Activated naive CD4-positive, alpha-beta T cell treated with anti-CD3 and anti-CD28 coated beads, Interleukin-2, amount 50 U/mL, for 24 hours (primary cell): ENCODE data around the gene LMX1A.

Source experiments
- H3K27ac Mint-ChIP-seq: one replicate; pipeline ENCODE4 v1.8.0; 2021; ENCODE audit warnings: mild to moderate bottlenecking, mixed read lengths
- H3K27me3 Mint-ChIP-seq: one replicate; pipeline ENCODE4 v1.8.0; 2021; ENCODE audit warnings: mixed read lengths
- H3K36me3 Mint-ChIP-seq: one replicate; pipeline ENCODE4 v1.8.0; 2021; ENCODE audit warnings: mixed read lengths
- H3K4me1 Mint-ChIP-seq: one replicate; pipeline ENCODE4 v1.8.0; 2021; ENCODE audit warnings: mixed read lengths
- H3K4me3 Mint-ChIP-seq: one replicate; pipeline ENCODE4 v1.8.0; 2021; ENCODE audit warnings: mild to moderate bottlenecking, mixed read lengths
- H3K9me3 Mint-ChIP-seq: one replicate; pipeline ENCODE4 v1.8.0; 2021; ENCODE audit warnings: mixed read lengths

LMX1A gene

DNA sequence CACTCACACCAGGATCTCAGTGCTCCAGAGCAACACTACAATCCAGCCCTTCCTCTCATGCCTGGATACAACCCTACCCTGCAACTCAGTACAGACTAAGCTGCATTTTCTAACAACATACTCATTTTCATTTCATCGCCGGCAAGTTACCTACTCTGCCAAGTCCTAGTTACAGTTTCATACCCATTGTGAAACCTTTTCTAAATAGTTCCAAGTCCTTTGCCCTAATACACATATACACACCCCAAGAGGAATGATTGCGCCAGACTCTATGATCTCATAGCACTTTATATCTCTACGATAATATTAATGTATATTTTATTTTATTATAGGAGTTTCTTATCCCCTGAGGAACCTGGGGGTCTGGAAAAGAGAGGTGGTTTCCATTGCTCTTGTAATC is 122.4 kb downstream of the LMX1A start:
- Mint-ChIP-seq H3K27ac (no peak overlapping the region), H3K4me3 (no peak overlapping the region), H3K4me1 (no peaks in the 10 kb centered on the region), H3K27me3 (peaks cover 39% of the 10 kb centered on the region), H3K9me3 (no peaks in the 10 kb centered on the region), H3K36me3 (no peaks in the 10 kb centered on the region)

DNA sequence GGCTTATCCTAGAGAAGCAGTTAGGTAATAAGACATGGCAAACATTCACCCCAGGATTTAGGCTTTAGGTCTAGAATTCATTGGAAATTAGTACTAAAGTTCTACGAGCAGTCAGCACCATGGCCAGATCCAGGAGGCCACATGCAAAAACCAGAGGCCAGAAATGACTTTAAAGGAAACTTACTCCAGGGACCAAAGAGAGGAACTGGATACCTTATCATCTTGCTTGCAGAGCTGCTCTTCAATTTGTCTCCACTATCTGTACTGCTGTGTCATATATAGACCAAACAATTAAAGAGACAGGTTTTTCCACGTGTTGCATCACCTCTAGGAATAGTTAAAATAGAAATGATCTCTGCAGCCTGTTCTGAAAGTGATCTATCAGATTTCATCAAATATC is 127.8 kb downstream of the LMX1A start:
- Mint-ChIP-seq H3K9me3 (no peaks in the 10 kb centered on the region), H3K27me3 (peaks cover 6% of the 10 kb centered on the region), H3K27ac (no peak overlapping the region), H3K4me3 (no peak overlapping the region), H3K36me3 (no peaks in the 10 kb centered on the region), H3K4me1 (no peaks in the 10 kb centered on the region)

DNA sequence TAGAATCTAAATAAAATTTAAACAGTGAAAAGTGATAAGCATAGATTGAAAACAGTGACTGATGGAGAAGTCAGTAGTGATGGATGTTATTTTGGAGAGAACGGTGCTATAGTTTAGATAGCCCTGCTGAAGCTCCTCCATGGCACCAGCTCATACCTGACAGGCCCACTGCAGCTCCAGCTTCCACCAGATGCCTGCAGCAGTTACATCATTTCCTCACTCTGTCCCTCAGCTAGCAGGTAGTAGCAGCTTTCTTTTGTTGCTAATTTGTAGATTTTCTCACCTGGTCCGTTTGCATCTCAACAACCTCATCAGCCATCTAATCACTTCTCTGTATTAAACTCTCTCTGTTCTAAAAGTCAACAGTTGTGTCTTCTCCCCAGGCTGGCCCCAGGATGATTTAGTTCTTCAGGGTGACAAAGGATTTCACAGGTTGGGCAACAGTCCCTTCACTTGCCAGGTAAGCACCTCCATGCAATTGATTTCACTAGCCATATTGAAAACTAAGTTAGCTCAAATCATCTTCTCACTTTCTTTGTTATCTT is 128.3 kb downstream of the LMX1A start:
- Mint-ChIP-seq H3K4me1 (no peaks in the 10 kb centered on the region), H3K4me3 (no peak overlapping the region), H3K9me3 (no peaks in the 10 kb centered on the region), H3K36me3 (no peaks in the 10 kb centered on the region), H3K27me3 (peaks cover 2% of the 10 kb centered on the region), H3K27ac (no peak overlapping the region)

DNA sequence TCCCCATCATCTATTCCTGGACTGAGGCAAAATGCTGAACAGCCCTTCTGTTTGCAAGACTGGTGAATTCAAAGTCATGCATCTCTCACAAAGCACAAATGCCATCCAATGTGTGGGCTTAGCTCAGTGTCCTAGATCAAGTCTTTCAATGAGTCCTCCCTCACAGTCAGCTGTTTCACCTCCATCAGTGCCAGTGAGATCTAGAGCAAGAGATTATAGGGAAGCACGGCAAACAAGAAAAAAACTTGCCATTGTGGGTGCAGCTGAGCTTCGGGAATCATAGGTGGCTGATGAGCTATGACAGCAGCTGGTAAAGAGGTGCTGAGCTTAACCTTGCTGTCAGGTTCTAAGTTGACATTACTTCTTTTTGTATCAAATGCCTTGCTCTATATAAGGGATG is 130.2 kb downstream of the LMX1A start:
- no peaks in the 10 kb centered on the region for H3K9me3 Mint-ChIP-seq

DNA sequence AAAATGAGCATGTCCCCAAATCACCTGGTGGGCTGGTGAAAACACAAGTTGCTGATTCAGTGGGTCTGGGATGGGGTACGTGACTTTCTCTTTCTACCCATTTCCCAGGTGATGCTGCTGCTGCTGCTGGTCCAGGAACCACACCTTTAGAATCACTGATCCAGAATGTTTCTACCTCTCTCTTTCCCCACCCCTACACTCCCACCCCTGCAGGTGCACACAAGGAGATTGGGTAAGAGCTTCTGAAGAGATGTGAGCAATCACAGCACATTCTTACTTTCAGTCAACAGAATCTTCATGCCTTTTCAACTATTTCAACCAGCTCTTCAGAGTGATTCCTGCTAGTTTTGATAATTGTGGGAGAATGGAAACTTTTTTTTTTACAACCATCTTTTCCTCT is 130.9 kb downstream of the LMX1A start:
- Mint-ChIP-seq H3K27ac (no peak overlapping the region), H3K4me1 (no peaks in the 10 kb centered on the region), H3K27me3 (peaks cover 2% of the 10 kb centered on the region), H3K4me3 (no peak overlapping the region), H3K9me3 (no peaks in the 10 kb centered on the region), H3K36me3 (no peaks in the 10 kb centered on the region)

More for the DNA sequence above, 130.2 kb downstream of the LMX1A start:
- Mint-ChIP-seq H3K27ac (no peak overlapping the region), H3K27me3 (peaks cover 2% of the 10 kb centered on the region), H3K4me3 (no peak overlapping the region), H3K4me1 (no peaks in the 10 kb centered on the region), H3K36me3 (no peaks in the 10 kb centered on the region)

DNA sequence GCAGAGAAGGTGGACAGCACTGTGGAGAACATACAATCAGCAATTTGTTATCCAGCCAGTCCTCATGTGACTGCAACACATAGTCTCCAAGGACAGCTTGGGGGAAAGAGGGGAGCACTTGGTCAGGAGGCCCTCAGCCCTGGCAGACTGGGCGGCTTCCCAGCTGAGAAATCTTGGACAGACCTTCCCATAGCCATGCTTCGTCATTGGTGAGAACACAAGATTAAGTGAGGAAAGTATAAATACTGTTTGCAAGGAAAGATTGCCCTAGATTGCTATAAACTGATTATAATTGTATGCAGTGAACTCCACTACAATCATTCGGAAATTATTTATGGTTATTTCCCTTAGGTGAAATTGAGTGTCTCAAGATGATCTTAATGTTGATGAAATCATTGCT is 131.5 kb downstream of the LMX1A start:
- no peaks in the 10 kb centered on the region for H3K36me3 Mint-ChIP-seq
- H3K4me3 Mint-ChIP-seq = no peak overlapping the region
- H3K4me1 Mint-ChIP-seq = no peaks in the 10 kb centered on the region
- no peak overlapping the region for H3K27ac Mint-ChIP-seq
- H3K27me3 Mint-ChIP-seq = peaks cover 4% of the 10 kb centered on the region
- no peaks in the 10 kb centered on the region for H3K9me3 Mint-ChIP-seq

DNA sequence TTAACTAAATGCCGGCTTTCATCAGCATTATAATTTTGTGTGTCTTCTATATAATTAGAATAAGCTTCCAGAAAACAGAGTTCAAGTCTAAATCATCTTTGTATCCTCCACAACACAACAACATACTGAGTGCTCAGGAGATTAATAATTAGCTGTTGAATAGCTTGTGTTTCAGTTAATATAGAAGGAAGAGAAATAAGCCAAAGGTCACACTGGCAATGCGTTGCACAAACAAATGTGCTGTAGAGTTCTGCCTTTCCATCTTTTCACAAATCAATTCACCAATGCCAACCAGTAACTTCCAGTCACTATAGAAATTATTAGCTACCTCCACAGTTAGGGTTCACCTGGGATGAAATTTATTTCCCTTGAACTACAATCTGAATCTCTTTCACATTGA is 132.0 kb downstream of the LMX1A start:
- Mint-ChIP-seq H3K4me3 (no peak overlapping the region), H3K27me3 (peaks cover 5% of the 10 kb centered on the region), H3K9me3 (no peaks in the 10 kb centered on the region), H3K4me1 (no peaks in the 10 kb centered on the region), H3K36me3 (no peaks in the 10 kb centered on the region), H3K27ac (no peak overlapping the region)

DNA sequence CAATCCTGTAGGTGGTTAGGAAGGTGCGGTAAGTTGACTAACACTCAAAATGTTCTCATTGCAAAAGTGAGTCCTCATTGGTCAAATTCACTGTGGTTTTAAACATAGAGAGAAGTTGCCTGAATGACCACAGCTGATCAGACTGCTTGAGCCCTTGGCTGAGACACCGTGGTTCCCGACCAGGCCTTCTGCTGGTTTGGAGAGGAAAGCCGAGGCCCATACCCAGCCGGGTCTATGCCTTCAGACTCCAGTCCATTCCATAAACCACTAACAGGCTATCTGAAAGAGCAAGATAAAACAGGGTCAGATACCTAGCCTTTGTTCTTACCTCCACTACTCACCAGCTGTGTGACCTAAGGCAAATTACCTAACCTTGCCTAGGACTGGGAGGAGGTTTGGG is 133.9 kb downstream of the LMX1A start:
- Mint-ChIP-seq H3K9me3 (no peaks in the 10 kb centered on the region), H3K27me3 (peaks cover 4% of the 10 kb centered on the region), H3K4me1 (no peaks in the 10 kb centered on the region), H3K27ac (no peak overlapping the region), H3K36me3 (no peaks in the 10 kb centered on the region), H3K4me3 (no peak overlapping the region)

DNA sequence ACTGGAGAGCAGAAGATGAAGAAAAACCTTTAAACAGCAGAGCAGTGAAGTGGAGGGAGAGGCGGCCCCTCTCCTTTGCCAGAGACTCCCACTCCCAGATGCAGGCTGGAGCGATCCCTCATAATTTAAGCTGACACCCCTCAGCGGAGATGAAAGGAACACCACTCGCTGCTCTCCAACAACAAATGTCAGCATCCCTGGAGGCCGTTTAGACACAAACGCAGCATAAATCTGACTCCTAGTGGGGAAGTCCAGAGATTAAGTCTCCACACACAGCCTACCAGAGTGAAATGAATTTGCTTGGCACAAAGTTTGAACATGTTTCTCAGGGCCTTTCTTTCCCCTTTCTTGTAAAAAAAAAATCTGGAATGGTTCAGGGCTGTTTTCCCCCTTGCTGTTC is 137.8 kb downstream of the LMX1A start:
- no peak overlapping the region for H3K4me3 Mint-ChIP-seq
- H3K27me3 Mint-ChIP-seq = peaks cover 4% of the 10 kb centered on the region
- no peak overlapping the region for H3K27ac Mint-ChIP-seq
- H3K36me3 Mint-ChIP-seq = no peaks in the 10 kb centered on the region
- H3K9me3 Mint-ChIP-seq = no peaks in the 10 kb centered on the region
- no peaks in the 10 kb centered on the region for H3K4me1 Mint-ChIP-seq

DNA sequence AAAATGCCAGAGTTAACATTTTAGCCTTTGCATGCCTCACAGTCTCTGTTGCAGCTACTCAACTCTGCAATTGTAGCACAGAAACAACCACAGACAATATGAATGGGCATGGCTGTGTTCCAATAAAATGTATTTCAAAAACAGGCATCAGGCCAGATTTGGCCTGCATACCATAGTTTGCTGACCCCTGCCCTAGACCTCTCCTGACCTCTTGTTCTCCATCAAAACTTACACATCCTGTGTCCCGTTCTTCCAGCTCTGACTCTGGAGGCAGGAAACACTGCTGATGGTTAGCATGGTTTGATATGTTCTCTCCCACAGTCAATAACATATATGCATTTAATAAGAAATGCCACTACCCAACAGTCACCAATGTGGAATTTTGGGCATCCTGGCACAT is 138.6 kb downstream of the LMX1A start:
- no peaks in the 10 kb centered on the region for H3K36me3 Mint-ChIP-seq
- H3K27ac Mint-ChIP-seq = no peak overlapping the region
- H3K9me3 Mint-ChIP-seq = no peaks in the 10 kb centered on the region
- H3K4me1 Mint-ChIP-seq = no peaks in the 10 kb centered on the region
- H3K4me3 Mint-ChIP-seq = no peak overlapping the region
- H3K27me3 Mint-ChIP-seq = peaks cover 4% of the 10 kb centered on the region

DNA sequence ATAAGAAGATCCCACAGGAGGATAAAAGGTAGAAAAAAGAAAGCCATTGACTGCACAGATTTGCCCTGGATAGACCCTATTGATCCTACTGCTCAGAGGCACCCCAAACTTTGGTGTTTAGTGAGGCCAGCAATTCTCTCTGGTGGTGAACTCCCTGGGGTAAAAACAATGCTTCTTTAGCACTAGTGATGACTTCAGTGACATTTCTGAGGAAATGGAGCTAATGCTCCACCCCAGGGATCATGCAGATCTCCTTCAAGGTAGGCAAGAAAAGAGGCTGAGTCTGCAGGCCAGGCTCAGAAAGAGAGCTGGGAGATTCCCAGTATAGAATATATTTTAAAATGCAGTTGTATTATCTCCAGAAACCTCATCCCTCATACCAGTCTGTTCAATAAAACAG is 140.3 kb downstream of the LMX1A start:
- Mint-ChIP-seq H3K4me3 (no peak overlapping the region), H3K27me3 (peaks cover 4% of the 10 kb centered on the region), H3K27ac (no peak overlapping the region), H3K36me3 (no peaks in the 10 kb centered on the region), H3K4me1 (no peaks in the 10 kb centered on the region), H3K9me3 (no peaks in the 10 kb centered on the region)

DNA sequence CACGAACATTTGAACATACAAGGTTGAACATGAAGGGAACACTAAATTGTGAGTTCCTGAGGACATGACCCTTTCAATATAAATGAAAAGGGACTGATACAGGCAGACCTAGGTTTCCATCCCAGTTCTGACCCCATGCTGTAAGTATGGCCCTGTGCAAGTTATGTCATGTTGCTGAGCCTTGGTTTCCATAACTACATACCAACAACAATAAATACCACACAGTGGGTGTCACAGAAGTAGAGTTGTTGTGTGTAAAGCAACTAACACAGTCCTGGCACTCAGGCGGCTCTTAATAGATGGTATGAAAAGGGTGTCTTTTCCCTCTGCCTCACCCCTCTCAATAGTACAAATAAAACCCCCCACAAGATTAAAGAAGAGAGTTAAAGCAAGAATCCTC is 140.8 kb downstream of the LMX1A start:
- no peak overlapping the region for H3K27ac Mint-ChIP-seq
- peaks cover 4% of the 10 kb centered on the region for H3K27me3 Mint-ChIP-seq
- no peaks in the 10 kb centered on the region for H3K4me1 Mint-ChIP-seq
- H3K4me3 Mint-ChIP-seq = no peak overlapping the region
- no peaks in the 10 kb centered on the region for H3K9me3 Mint-ChIP-seq
- no peaks in the 10 kb centered on the region for H3K36me3 Mint-ChIP-seq

DNA sequence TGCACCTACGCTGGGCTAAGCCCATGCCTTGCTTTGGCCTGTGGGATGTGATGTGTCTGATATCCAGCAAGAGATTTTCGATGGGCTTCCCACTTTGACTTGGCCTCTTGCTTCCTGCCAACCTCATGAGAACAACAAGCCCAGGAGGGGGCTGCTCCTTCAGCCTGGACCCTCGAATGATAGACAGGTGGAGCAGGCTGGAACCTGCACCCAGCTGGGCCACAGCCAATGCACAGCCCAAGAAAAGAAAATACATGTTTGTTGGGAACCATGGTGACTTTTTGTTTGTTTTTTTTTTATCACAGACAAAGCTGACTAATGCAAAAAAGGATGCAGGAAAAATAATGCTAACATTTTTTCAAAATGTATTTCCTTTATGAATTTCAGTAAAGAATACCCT is 144.3 kb downstream of the LMX1A start:
- Mint-ChIP-seq H3K36me3 (no peaks in the 10 kb centered on the region), H3K4me1 (no peaks in the 10 kb centered on the region), H3K27ac (no peak overlapping the region), H3K9me3 (no peaks in the 10 kb centered on the region), H3K4me3 (no peak overlapping the region), H3K27me3 (no peaks in the 10 kb centered on the region)

DNA sequence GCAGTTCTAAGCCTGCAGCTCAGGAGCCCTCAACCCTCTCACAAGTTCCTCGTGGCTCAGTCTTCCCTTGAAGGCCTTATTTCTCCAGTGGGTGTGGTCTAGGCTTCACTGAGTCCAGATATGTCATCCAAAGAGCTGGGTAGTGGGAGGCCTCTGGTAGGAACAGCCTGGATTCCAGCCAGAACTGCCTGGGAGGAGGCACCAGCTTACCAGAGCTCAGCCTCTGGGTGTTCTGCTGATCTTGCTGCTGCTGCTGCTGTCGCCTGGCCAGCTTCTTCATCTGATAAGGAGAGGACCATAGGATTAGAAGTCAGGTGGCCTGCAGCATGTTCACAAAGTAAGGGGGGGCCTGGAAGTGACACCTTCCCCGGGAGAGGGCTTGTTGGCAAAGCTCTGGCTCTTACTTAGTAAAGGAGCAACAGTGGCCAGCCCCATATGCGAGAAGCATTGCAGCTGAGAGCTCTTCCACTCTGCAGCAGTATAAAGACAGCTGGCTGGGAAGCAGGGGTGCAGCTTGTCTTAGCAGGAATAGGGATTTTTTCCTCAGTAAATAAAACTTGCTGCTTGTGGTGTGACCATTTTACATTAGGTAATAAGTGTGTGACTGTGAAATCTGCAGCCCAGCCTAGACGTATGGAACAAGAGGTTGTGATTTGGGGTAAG is 148.5 kb downstream of the LMX1A start:
- Mint-ChIP-seq H3K4me3 (no peak overlapping the region), H3K27me3 (no peaks in the 10 kb centered on the region), H3K9me3 (no peaks in the 10 kb centered on the region), H3K4me1 (no peaks in the 10 kb centered on the region), H3K27ac (no peak overlapping the region), H3K36me3 (no peaks in the 10 kb centered on the region)

DNA sequence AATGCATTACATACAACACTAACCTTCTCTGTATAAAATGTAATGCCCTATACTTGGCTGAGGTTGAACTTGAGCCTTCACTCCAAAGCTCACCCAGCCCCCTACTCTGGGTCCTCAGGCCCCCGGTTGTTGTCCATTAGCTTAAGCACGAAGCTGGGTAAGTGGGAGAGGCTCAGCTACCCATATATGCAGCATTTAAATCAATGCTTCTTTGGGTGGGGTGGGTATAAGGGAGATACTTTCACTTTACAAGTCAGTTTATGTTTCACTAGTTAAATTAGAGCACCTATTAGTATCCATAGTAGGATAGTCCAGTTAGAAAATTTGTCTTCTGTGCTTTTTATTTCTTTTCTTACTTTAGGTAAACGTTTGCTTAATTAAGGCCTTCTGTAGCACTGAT is 151.4 kb downstream of the LMX1A start:
- Mint-ChIP-seq H3K9me3 (no peaks in the 10 kb centered on the region), H3K27me3 (no peaks in the 10 kb centered on the region), H3K27ac (no peak overlapping the region), H3K4me1 (no peaks in the 10 kb centered on the region), H3K4me3 (no peak overlapping the region), H3K36me3 (no peaks in the 10 kb centered on the region)

DNA sequence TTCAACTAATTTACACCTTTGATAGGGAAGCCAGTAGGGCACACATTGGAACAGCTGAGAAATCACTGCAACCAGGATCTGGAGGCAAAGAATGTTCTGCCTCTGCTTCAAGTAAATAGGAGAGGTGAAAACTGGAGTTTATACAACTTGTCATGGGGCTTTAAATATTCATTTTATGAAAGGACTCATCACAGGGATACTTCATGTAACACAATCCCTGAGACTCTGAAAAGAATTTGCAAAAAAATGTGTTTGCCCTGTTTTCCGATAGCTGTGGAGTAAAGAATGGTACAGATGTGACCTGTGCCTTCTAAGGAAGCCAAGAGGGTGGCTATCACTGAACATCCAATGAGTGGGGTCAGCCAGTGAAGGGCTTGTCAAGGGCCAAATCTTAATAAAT is 152.0 kb downstream of the LMX1A start:
- Mint-ChIP-seq H3K4me3 (no peak overlapping the region), H3K27ac (no peak overlapping the region), H3K36me3 (no peaks in the 10 kb centered on the region), H3K27me3 (no peaks in the 10 kb centered on the region), H3K9me3 (no peaks in the 10 kb centered on the region), H3K4me1 (no peaks in the 10 kb centered on the region)

DNA sequence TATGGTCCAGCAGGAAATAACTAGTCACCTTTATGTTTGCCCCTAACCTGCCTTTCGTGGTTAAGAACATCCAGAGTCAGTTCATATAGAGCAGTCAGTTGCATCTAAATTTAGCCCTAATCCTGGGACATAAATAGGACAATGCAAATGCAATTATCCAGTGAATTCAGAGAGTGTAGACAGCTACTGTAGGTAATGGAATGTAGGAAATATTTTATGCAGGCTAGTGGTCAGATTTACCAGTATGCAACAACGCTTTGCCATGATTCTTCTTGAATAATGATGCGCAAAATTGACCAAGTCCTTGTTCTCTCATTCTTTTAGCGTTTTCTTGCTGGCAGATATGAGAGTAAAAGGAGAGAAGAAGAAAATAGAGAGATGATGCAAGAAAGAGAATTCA is 165.4 kb downstream of the LMX1A start:
- Mint-ChIP-seq H3K9me3 (no peaks in the 10 kb centered on the region), H3K36me3 (no peaks in the 10 kb centered on the region), H3K27ac (no peak overlapping the region), H3K27me3 (peaks cover 2% of the 10 kb centered on the region), H3K4me1 (no peaks in the 10 kb centered on the region), H3K4me3 (no peak overlapping the region)
